Hepatocyte (in vitro differentiated cells): ENCODE measurements around the gene UBQLN4. TPM values are rescaled to one million over a fixed set of nuclear protein-coding genes. Genes with fewer than 3 reads are reported as not detected.
A peak's percentile ranks its signal among the peaks of the same experiment; 100 is the strongest.

Experiments used
- DNase-seq: peaks from one replicate; pipeline ENCODE4 v3.0.0-alpha.2; 2016; ENCODE audit warnings: low spot score
- H2AFZ ChIP-seq: fragments of 200-600 bp; sonication (generic); 2 replicates; pipeline ENCODE4 v1.6.0; 2016; ENCODE audit warnings: antibody characterized with exemption, mild to moderate bottlenecking
- H3K27ac ChIP-seq: fragments of 200-600 bp; sonication (generic); 2 replicates; pipeline ENCODE4 v1.5.1; 2016; ENCODE audit warnings: mild to moderate bottlenecking
- H3K27me3 ChIP-seq: fragments of 200-600 bp; sonication (generic); 2 replicates; pipeline ENCODE4 v1.6.1; 2016
- H3K36me3 ChIP-seq: fragments of 200-600 bp; sonication (generic); replicated peaks from 2 replicates; pipeline ENCODE4 v1.5.1; 2016; ENCODE audit warnings: low read depth; ENCODE audit not compliant: insufficient read depth
- H3K4me1 ChIP-seq: fragments of 200-600 bp; sonication (generic); 2 replicates; pipeline ENCODE4 v1.5.1; 2016; ENCODE audit warnings: mild to moderate bottlenecking, moderate library complexity; ENCODE audit not compliant: insufficient read depth
- H3K4me2 ChIP-seq: fragments of 200-600 bp; sonication (generic); 2 replicates; pipeline ENCODE4 v1.6.0; 2016
- H3K4me3 ChIP-seq: fragments of 200-600 bp; sonication (generic); 2 replicates; pipeline ENCODE4 v1.5.1; 2016; ENCODE audit warnings: mild to moderate bottlenecking
- H3K79me2 ChIP-seq: fragments of 200-600 bp; sonication (generic); 2 replicates; pipeline ENCODE4 v1.6.0; 2017; ENCODE audit warnings: mild to moderate bottlenecking
- H3K9me2 ChIP-seq: fragments of 200-600 bp; sonication (generic); replicated peaks from 2 replicates; pipeline ENCODE4 v1.6.0; 2017; ENCODE audit warnings: mild to moderate bottlenecking; ENCODE audit not compliant: insufficient read depth
- H3K9me3 ChIP-seq: fragments of 200-600 bp; sonication (generic); 2 replicates; pipeline ENCODE4 v1.5.1; 2016; ENCODE audit warnings: low read depth, mild to moderate bottlenecking
- H4K20me1 ChIP-seq: fragments of 200-600 bp; sonication (generic); 2 replicates; pipeline ENCODE4 v1.6.0; 2016; ENCODE audit warnings: mild to moderate bottlenecking; ENCODE audit not compliant: insufficient read depth, poor library complexity, severe bottlenecking
- EZH2 ChIP-seq: fragments of 200-600 bp; sonication (generic); IDR thresholded peaks from 2 replicates; pipeline ENCODE4 v1.6.1; 2016; ENCODE audit warnings: antibody characterized with exemption, mild to moderate bottlenecking, borderline replicate concordance
- EZH2phosphoT487 ChIP-seq: fragments of 200-600 bp; sonication (generic); IDR thresholded peaks from one replicate; pipeline ENCODE4 v1.6.1; 2018; ENCODE audit warnings: antibody characterized with exemption, mild to moderate bottlenecking, low read depth, moderate library complexity; ENCODE audit not compliant: unreplicated experiment, severe bottlenecking
- WGBS: methylation state at CpG from one replicate; pipeline ENCODE4 v1.1.6; 2016; ENCODE audit warnings: low lambda C conversion rate; ENCODE audit errors: missing lambda C conversion rate; 5-methylcytosine and 5-hydroxymethylcytosine counted together
- polyA plus RNA-seq: library from polyadenylated mRNA; unstranded; fragments of >200 nt; fragmentation: Nextera tagmentation; extraction: Ambion mirVana; gene quantifications from 2 replicates; pipeline ENCODE4 v1.2.1, GENCODE V29; 2016
- total RNA-seq: library from RNA; depleted of rRNA; stranded (reverse); fragments of >200 nt; gene quantifications from 2 replicates; pipeline ENCODE4 v1.2.3, GENCODE V29; 2014
- TF ChIP-seq, protein P1 (sequence below): fragments of 200-600 bp; sonication (generic); IDR thresholded peaks from 2 replicates; pipeline ENCODE4 v1.5.1; 2016; ENCODE audit warnings: antibody characterized with exemption, mild to moderate bottlenecking; ENCODE audit not compliant: poor library complexity

The UBQLN4 gene
- total and polyA plus RNA-seq, 2 experiments from 2014 or later: 29.5 to 35.3 TPM

DNA sequence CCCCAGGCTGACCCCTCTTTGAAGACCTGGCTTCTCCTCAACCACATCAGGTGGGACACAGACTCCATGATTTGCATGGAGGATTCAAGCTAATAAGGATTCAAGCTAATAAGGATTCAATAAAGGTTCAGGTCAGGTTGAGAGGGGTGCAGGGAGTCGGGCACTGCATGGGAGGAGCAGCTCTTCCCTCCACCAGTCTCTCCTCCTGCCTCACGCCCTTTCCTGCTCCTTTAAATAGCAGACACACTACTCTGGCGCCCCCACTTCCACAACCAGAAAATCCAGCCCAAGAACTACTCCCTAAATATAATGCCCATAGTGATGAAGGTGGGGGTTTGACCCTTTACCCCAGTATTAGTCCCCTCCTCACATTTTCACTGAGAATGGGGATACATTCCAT lies 21.6 kb upstream of the UBQLN4 start:
- Histone ChIP-seq H3K9me3 (no peaks in the 10 kb centered on the region), H3K9me2 (no peaks in the 10 kb centered on the region), H3K4me2 (no peak overlapping the region), H3K27me3 (no peaks in the 10 kb centered on the region), H4K20me1 (peaks cover 47% of the 10 kb centered on the region), H3K36me3 (no peaks in the 10 kb centered on the region), H3K79me2 (peaks cover 56% of the 10 kb centered on the region), H3K4me3 (no peak overlapping the region), H3K4me1 (peaks cover 25% of the 10 kb centered on the region), H2AFZ (no peak overlapping the region), H3K27ac (peak overlapping the region; percentile 20)
- DNase-seq: no peak
- 58% methylated on average over 3 of the region's 3 CpGs for WGBS
- TF ChIP-seq, protein P1, sequence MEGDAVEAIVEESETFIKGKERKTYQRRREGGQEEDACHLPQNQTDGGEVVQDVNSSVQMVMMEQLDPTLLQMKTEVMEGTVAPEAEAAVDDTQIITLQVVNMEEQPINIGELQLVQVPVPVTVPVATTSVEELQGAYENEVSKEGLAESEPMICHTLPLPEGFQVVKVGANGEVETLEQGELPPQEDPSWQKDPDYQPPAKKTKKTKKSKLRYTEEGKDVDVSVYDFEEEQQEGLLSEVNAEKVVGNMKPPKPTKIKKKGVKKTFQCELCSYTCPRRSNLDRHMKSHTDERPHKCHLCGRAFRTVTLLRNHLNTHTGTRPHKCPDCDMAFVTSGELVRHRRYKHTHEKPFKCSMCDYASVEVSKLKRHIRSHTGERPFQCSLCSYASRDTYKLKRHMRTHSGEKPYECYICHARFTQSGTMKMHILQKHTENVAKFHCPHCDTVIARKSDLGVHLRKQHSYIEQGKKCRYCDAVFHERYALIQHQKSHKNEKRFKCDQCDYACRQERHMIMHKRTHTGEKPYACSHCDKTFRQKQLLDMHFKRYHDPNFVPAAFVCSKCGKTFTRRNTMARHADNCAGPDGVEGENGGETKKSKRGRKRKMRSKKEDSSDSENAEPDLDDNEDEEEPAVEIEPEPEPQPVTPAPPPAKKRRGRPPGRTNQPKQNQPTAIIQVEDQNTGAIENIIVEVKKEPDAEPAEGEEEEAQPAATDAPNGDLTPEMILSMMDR: no peak
- TF ChIP-seq EZH2phosphoT487 (no peak), EZH2 (no peak)

DNA sequence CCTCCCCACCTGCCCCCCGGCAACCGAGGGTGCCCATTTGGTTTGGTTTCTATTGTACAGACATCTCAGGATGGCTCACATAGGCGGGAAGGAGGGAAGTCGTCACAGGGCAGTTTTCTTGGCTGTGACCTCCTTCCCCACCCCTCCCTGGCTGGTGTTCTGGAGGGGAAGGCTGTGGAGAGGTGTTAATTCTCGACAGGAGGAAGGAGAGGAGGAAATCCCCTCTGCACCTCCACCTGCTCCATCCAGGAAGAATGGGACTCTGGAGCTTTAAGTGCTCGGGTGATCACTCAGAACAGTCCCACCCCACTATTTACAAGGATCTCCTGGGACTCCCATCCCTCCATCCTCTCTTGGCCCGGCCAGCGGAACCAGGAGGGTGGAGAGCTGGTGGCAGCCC lies 21.1 kb upstream of the UBQLN4 start:
- no peak for TF ChIP-seq EZH2phosphoT487
- TF ChIP-seq EZH2: no peak
- TF ChIP-seq, protein P1: no peak
- peaks cover 20% of the 10 kb centered on the region for H3K4me1 ChIP-seq

DNA sequence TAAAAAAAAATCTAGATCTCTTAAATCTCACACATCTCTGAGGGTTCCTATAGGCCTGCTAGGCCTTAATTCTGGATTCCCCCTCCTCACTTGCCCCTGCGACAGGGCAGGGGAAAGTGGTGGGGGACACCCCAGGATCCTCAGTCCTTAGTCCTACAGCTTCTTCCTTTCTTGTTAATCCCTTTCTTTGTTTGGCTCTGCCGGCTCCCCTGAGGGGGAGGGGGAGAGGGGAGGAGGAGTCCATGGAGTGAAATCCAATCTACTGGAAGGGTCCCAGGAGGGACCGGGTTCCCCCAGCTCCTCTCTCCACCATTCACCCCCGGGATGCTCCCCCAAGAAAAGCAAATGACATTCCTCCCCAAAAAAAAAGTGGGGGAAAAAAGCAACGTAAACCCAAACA lies 20.1 kb upstream of the UBQLN4 start:
- Histone ChIP-seq H2AFZ (no peak overlapping the region), H3K4me3 (no peak overlapping the region), H3K9me2 (no peaks in the 10 kb centered on the region), H3K27ac (no peak overlapping the region), H3K9me3 (no peaks in the 10 kb centered on the region), H3K27me3 (no peaks in the 10 kb centered on the region), H3K79me2 (peaks cover 41% of the 10 kb centered on the region), H3K4me1 (peaks cover 15% of the 10 kb centered on the region), H3K4me2 (no peak overlapping the region), H3K36me3 (no peaks in the 10 kb centered on the region), H4K20me1 (peaks cover 37% of the 10 kb centered on the region)
- TF ChIP-seq, protein P1: no peak
- TF ChIP-seq EZH2: no peak
- no peak for TF ChIP-seq EZH2phosphoT487
- 41% methylated on average over 5 of the region's 5 CpGs for WGBS
- DNase-seq: no peak

More for the DNA sequence above, 21.1 kb upstream of the UBQLN4 start:
- H3K27me3 ChIP-seq: no peaks in the 10 kb centered on the region
- H3K9me2 ChIP-seq: no peaks in the 10 kb centered on the region
- H3K4me3 ChIP-seq: no peak overlapping the region
- DNase-seq: no peak
- peaks cover 44% of the 10 kb centered on the region for H4K20me1 ChIP-seq
- H3K27ac ChIP-seq: no peak overlapping the region
- 65% methylated on average over 8 of the region's 8 CpGs for WGBS
- no peaks in the 10 kb centered on the region for H3K36me3 ChIP-seq
- H2AFZ ChIP-seq: no peak overlapping the region
- H3K9me3 ChIP-seq: no peaks in the 10 kb centered on the region
- H3K79me2 ChIP-seq: peaks cover 51% of the 10 kb centered on the region
- no peak overlapping the region for H3K4me2 ChIP-seq
